GM12878 (cell line): ENCODE data around the gene ATP7B.

ENCODE experiments used
- BACH1 ChIP-seq: fragments of 450-650 bp; IDR thresholded peaks from 2 replicates; pipeline ENCODE4 v1.6.1; 2017; ENCODE audit warnings: mild to moderate bottlenecking, borderline replicate concordance
- CREB1 ChIP-seq: IDR thresholded peaks from 2 replicates; pipeline ENCODE4 v1.6.1; 2012; ENCODE audit warnings: low read depth, mild to moderate bottlenecking, inconsistent platforms
- EP300 ChIP-seq, 2 experiments: fragments of 150-350 bp in 1 of 2; IDR thresholded peaks; 2 replicates each; pipeline ENCODE4 v1.6.1; 2011 to 2012; ENCODE audit warnings: low read depth in 2 of 2, low read length in 2 of 2, borderline replicate concordance in 1 of 2, improper control_type of control experiment in 1 of 2, inconsistent platforms in 1 of 2; ENCODE audit not compliant: control insufficient read depth in 1 of 2
- GABPA ChIP-seq: IDR thresholded peaks from 2 replicates; pipeline ENCODE4 v1.6.1; 2014; ENCODE audit warnings: antibody characterized with exemption, low read depth, mild to moderate bottlenecking, inconsistent platforms
- TCF3 ChIP-seq: IDR thresholded peaks from 2 replicates; pipeline ENCODE4 v1.6.1; 2012; ENCODE audit warnings: low read depth, mild to moderate bottlenecking, low read length, borderline replicate concordance; ENCODE audit not compliant: insufficient read depth
- ZNF207 ChIP-seq: fragments of 450-650 bp; IDR thresholded peaks from 2 replicates; pipeline ENCODE4 v1.6.1; 2014; ENCODE audit warnings: antibody characterized with exemption, mild to moderate bottlenecking, borderline replicate concordance
- TF ChIP-seq, protein P1 (sequence below): fragments of 450-650 bp; IDR thresholded peaks from 2 replicates; pipeline ENCODE4 v1.6.1; 2014; ENCODE audit warnings: mild to moderate bottlenecking
- TF ChIP-seq, protein P2 (sequence below): IDR thresholded peaks from 2 replicates; pipeline ENCODE4 v1.6.1; 2012; ENCODE audit warnings: low read length, inconsistent platforms
- TF ChIP-seq, protein P3 (sequence below), 3 experiments: IDR thresholded peaks in 2 of 3; conservative IDR thresholded peaks in 1 of 3; 2 replicates each; pipeline ENCODE4 v1.5.1; 2011; ENCODE audit warnings: low read depth in 3 of 3, low read length in 3 of 3, mild to moderate bottlenecking in 3 of 3, control low read depth in 2 of 3, moderate library complexity in 2 of 3, inconsistent platforms in 1 of 3, mixed read lengths in 1 of 3; ENCODE audit not compliant: control insufficient read depth in 2 of 3, insufficient read depth in 1 of 3; ENCODE audit errors: extremely low read depth in 1 of 3
- TF ChIP-seq, protein P4 (sequence below): fragments of 450-650 bp; formaldehyde crosslinking; IDR thresholded peaks from 2 replicates; pipeline ENCODE4 v1.4.0; 2020; ENCODE audit warnings: mild to moderate bottlenecking, moderate library complexity
- TF ChIP-seq, protein P5 (sequence below): fragments of 450-650 bp; IDR thresholded peaks from 2 replicates; pipeline ENCODE4 v1.6.1; 2016; ENCODE audit warnings: mild to moderate bottlenecking

DNA sequence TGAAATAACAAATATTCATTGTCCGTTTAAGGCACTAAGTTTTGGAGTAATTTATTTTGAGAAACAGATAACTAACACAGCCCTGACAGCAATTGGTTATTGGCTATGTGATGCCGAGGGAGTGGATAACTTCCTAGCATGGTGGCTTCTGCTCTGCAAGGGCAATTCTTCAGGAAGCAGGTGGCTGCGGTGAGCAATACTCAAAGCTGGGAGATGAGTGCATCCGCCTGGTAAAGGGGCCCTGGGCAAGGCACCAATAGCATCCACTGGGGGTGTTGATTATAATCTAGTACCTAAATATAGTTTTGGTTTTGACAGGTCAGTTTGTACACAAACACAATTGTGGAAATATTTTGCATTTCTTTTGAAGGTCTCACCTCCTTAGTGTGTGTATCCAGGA is 108.5 kb downstream of the ATP7B start:
- no peak for TF ChIP-seq CREB1
- no peak for TF ChIP-seq GABPA
- no peak for TF ChIP-seq BACH1
- TF ChIP-seq, protein P1, sequence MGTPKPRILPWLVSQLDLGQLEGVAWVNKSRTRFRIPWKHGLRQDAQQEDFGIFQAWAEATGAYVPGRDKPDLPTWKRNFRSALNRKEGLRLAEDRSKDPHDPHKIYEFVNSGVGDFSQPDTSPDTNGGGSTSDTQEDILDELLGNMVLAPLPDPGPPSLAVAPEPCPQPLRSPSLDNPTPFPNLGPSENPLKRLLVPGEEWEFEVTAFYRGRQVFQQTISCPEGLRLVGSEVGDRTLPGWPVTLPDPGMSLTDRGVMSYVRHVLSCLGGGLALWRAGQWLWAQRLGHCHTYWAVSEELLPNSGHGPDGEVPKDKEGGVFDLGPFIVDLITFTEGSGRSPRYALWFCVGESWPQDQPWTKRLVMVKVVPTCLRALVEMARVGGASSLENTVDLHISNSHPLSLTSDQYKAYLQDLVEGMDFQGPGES, result no peak
- no peak for TF ChIP-seq EP300 (IDR thresholded peaks at IDR 0.05; ENCODE audit: borderline replicate concordance in 1 of 2, control insufficient read depth in 1 of 2, low read depth in 2 of 2, low read length in 2 of 2)
- no peak for TF ChIP-seq ZNF207
- TF ChIP-seq, protein P2, sequence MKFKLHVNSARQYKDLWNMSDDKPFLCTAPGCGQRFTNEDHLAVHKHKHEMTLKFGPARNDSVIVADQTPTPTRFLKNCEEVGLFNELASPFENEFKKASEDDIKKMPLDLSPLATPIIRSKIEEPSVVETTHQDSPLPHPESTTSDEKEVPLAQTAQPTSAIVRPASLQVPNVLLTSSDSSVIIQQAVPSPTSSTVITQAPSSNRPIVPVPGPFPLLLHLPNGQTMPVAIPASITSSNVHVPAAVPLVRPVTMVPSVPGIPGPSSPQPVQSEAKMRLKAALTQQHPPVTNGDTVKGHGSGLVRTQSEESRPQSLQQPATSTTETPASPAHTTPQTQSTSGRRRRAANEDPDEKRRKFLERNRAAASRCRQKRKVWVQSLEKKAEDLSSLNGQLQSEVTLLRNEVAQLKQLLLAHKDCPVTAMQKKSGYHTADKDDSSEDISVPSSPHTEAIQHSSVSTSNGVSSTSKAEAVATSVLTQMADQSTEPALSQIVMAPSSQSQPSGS, result no peak
- TF ChIP-seq, protein P3, sequence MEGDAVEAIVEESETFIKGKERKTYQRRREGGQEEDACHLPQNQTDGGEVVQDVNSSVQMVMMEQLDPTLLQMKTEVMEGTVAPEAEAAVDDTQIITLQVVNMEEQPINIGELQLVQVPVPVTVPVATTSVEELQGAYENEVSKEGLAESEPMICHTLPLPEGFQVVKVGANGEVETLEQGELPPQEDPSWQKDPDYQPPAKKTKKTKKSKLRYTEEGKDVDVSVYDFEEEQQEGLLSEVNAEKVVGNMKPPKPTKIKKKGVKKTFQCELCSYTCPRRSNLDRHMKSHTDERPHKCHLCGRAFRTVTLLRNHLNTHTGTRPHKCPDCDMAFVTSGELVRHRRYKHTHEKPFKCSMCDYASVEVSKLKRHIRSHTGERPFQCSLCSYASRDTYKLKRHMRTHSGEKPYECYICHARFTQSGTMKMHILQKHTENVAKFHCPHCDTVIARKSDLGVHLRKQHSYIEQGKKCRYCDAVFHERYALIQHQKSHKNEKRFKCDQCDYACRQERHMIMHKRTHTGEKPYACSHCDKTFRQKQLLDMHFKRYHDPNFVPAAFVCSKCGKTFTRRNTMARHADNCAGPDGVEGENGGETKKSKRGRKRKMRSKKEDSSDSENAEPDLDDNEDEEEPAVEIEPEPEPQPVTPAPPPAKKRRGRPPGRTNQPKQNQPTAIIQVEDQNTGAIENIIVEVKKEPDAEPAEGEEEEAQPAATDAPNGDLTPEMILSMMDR (IDR thresholded peaks at IDR 0.05 in 2 of 3, conservative IDR thresholded peaks at IDR 0.05 in 1 of 3; ENCODE audit: control insufficient read depth in 2 of 3, extremely low read depth in 1 of 3, insufficient read depth in 1 of 3, low read depth in 3 of 3, low read length in 3 of 3), result no peak
- TF ChIP-seq, protein P4, sequence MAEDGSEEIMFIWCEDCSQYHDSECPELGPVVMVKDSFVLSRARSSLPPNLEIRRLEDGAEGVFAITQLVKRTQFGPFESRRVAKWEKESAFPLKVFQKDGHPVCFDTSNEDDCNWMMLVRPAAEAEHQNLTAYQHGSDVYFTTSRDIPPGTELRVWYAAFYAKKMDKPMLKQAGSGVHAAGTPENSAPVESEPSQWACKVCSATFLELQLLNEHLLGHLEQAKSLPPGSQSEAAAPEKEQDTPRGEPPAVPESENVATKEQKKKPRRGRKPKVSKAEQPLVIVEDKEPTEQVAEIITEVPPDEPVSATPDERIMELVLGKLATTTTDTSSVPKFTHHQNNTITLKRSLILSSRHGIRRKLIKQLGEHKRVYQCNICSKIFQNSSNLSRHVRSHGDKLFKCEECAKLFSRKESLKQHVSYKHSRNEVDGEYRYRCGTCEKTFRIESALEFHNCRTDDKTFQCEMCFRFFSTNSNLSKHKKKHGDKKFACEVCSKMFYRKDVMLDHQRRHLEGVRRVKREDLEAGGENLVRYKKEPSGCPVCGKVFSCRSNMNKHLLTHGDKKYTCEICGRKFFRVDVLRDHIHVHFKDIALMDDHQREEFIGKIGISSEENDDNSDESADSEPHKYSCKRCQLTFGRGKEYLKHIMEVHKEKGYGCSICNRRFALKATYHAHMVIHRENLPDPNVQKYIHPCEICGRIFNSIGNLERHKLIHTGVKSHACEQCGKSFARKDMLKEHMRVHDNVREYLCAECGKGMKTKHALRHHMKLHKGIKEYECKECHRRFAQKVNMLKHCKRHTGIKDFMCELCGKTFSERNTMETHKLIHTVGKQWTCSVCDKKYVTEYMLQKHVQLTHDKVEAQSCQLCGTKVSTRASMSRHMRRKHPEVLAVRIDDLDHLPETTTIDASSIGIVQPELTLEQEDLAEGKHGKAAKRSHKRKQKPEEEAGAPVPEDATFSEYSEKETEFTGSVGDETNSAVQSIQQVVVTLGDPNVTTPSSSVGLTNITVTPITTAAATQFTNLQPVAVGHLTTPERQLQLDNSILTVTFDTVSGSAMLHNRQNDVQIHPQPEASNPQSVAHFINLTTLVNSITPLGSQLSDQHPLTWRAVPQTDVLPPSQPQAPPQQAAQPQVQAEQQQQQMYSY (CRISPR knock-in tag), result no peak
- no peak for TF ChIP-seq TCF3
- TF ChIP-seq, protein P5, sequence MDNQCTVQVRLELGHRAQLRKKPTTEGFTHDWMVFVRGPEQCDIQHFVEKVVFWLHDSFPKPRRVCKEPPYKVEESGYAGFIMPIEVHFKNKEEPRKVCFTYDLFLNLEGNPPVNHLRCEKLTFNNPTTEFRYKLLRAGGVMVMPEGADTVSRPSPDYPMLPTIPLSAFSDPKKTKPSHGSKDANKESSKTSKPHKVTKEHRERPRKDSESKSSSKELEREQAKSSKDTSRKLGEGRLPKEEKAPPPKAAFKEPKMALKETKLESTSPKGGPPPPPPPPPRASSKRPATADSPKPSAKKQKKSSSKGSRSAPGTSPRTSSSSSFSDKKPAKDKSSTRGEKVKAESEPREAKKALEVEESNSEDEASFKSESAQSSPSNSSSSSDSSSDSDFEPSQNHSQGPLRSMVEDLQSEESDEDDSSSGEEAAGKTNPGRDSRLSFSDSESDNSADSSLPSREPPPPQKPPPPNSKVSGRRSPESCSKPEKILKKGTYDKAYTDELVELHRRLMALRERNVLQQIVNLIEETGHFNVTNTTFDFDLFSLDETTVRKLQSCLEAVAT, result no peak
